Peyer's patch (tissue), 4 donors: ENCODE measurements around the gene PAXIP1. TPM values are rescaled to one million over a fixed set of nuclear protein-coding genes. Genes with fewer than 3 reads are reported as not detected.
"Not testable (repeated sequence)": the region's sequence is repeated elsewhere in the genome, so short reads cannot be mapped to it uniquely, and the experiment has no call there.

Experiments used
- DNase-seq, 3 donors: peaks; one replicate each; pipeline ENCODE4 v3.0.0-alpha.2; 2017 to 2019
- H3K27ac ChIP-seq, 4 donors: fragments of 200-600 bp; sonication (generic); one replicate each; pipeline ENCODE4 v1.5.1; 2016 to 2019
- H3K27me3 ChIP-seq, 2 donors: fragments of 200-600 bp; sonication (generic); one replicate each; pipeline ENCODE4 v1.5.1; 2019
- H3K36me3 ChIP-seq, 3 donors: fragments of 200-600 bp; sonication (generic); one replicate each; pipeline ENCODE4 v1.5.1; 2016 to 2019
- H3K4me1 ChIP-seq, 4 donors: fragments of 200-600 bp; sonication (generic); one replicate each; pipeline ENCODE4 v1.5.1; 2016 to 2019
- H3K4me3 ChIP-seq, 4 donors: fragments of 200-600 bp; sonication (generic); 1 replicate in 3 of 4; 2 replicates in 1 of 4; pipeline ENCODE4 v1.5.1; 2016 to 2019; ENCODE audit warnings: mild to moderate bottlenecking in 1 of 4
- H3K9me3 ChIP-seq, 4 donors: fragments of 200-600 bp; sonication (generic); one replicate each; pipeline ENCODE4 v1.5.1; 2016 to 2019; ENCODE audit warnings: mild to moderate bottlenecking in 1 of 4
- CTCF ChIP-seq, 6 experiments: fragments of 450-650 bp in 4 of 6; fragments of 200-600 bp in 2 of 6; sonication (generic) in 1 of 6; IDR thresholded peaks; one replicate each; pipeline ENCODE4 v1.5.1; 2017 to 2019; ENCODE audit warnings: antibody characterized with exemption in 6 of 6, mild to moderate bottlenecking in 3 of 6, moderate library complexity in 1 of 6
- POLR2A ChIP-seq, 2 donors: fragments of 450-650 bp; IDR thresholded peaks; one replicate each; pipeline ENCODE4 v1.5.1; 2017; ENCODE audit warnings: antibody characterized with exemption in 2 of 2, mild to moderate bottlenecking in 2 of 2, moderate library complexity in 2 of 2
- total RNA-seq, 4 donors: library from RNA; depleted of rRNA; stranded (reverse); fragments of >200 nt; gene quantifications; one replicate each; pipeline ENCODE4 v1.1.0, GENCODE V29; 2016

PAXIP1 gene
- total RNA-seq, 4 donors from 2014 or later = 14.9 to 28.3 (median 23.7) TPM

DNA sequence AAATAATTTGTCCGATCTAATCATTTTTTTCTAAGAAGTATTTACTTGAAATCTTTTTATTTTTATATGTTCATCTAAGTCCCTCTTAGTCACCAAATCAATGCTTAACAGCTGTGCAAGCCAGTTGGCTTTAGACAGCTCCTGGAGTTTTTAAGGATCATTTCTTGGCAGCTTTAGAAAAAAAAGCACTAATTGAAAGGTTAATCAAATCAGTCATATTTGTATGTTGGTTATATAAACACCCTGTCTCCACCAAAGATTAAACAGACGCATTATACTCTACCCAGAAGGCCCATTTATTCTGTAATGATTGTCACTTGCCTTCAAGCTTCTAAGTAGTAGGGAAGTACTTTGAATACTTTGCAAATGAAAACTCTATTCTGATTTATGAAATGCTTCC is 60.2 kb downstream of the PAXIP1 start:
- no peak for TF ChIP-seq CTCF (IDR thresholded peaks at IDR 0.05)
- no peak for TF ChIP-seq POLR2A (IDR thresholded peaks at IDR 0.05)
- H3K27me3 ChIP-seq = no peaks in the 10 kb centered on the region
- H3K4me3 ChIP-seq = no peak overlapping the region
- H3K9me3 ChIP-seq = peaks cover 0 to 4% (median 0%) of the 10 kb centered on the region in 4 donors
- no peaks in the 10 kb centered on the region for H3K4me1 ChIP-seq
- peaks cover 0 to 46% (median 0%) of the 10 kb centered on the region in 3 donors for H3K36me3 ChIP-seq
- DNase-seq = no peak
- H3K27ac ChIP-seq = no peak overlapping the region

GRCh38 chr7:154937837-154938236 is 65.1 kb downstream of the PAXIP1 start:
- H3K4me3 ChIP-seq = no peak overlapping the region
- no peak for DNase-seq
- TF ChIP-seq POLR2A (IDR thresholded peaks at IDR 0.05) = no peak
- no peak for TF ChIP-seq CTCF (IDR thresholded peaks at IDR 0.05)
- H3K9me3 ChIP-seq = peaks cover 0 to 13% (median 4%) of the 10 kb centered on the region in 4 donors
- H3K4me1 ChIP-seq = no peaks in the 10 kb centered on the region
- H3K27ac ChIP-seq = no peak overlapping the region
- H3K27me3 ChIP-seq = no peaks in the 10 kb centered on the region
- H3K36me3 ChIP-seq = peaks cover 0 to 3% (median 0%) of the 10 kb centered on the region in 3 donors

DNA sequence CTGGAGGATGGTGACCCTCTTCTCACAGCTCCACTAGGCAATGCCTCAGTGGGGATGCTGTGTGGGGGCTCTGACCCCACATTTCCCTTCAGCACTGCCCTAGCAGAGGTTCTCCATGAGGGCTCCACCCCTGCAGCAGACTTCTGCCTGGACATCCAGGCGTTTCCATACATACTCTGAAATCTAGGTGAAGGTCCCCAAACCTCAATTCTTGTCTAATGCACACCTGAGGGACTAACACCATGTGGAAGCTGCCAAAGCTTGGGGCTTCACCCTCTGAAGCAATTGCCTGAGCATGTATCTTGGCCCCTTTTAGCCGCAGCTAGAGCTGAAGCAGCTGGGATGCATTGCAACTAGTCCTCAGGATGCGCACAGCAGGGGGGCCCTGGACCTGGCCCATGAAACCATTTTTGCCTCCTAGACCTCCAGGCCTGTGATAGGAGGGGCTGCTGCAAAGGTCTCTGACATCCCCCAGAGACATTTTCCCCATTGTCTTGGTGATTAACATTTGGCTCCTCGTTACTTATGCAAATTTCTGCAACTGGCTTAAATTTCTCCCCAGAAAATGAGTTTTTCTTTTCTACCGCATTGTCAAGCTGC is 68.5 kb downstream of the PAXIP1 start:
- not testable (repeated sequence) for H3K4me3 ChIP-seq, DNase-seq, H3K36me3 ChIP-seq, H3K4me1 ChIP-seq, H3K27me3 ChIP-seq, H3K27ac ChIP-seq
- peaks cover 0 to 13% (median 4%) of the 10 kb centered on the region in 4 donors for H3K9me3 ChIP-seq

DNA sequence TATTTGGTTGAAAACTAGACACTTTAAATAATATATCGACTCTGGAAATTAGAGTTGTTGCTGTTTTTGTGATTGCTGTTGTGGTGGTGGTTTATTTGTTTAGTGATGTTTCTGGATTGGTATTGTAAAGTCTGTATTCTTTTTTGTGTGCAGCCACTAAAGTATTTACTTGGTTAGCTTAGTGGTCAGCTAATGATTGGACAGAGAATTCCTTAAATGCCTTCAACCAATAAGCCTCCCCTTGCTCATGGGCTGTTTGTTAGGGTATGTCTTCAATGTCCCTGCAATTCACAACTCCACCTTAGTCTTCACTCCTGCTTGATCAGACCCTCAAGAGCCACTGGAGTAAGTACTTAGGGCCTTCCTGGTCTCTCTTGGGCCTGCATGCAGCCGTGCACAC is 71.0 kb downstream of the PAXIP1 start:
- peaks cover 0 to 9% (median 4%) of the 10 kb centered on the region in 4 donors for H3K9me3 ChIP-seq
- no peaks in the 10 kb centered on the region for H3K36me3 ChIP-seq
- H3K4me3 ChIP-seq = no peak overlapping the region
- TF ChIP-seq POLR2A (IDR thresholded peaks at IDR 0.05) (no peak), CTCF (IDR thresholded peaks at IDR 0.05) (no peak)
- H3K27me3 ChIP-seq = no peaks in the 10 kb centered on the region
- no peak overlapping the region for H3K27ac ChIP-seq
- no peak for DNase-seq
- H3K4me1 ChIP-seq = peaks cover 0 to 9% (median 2%) of the 10 kb centered on the region in 4 donors

DNA sequence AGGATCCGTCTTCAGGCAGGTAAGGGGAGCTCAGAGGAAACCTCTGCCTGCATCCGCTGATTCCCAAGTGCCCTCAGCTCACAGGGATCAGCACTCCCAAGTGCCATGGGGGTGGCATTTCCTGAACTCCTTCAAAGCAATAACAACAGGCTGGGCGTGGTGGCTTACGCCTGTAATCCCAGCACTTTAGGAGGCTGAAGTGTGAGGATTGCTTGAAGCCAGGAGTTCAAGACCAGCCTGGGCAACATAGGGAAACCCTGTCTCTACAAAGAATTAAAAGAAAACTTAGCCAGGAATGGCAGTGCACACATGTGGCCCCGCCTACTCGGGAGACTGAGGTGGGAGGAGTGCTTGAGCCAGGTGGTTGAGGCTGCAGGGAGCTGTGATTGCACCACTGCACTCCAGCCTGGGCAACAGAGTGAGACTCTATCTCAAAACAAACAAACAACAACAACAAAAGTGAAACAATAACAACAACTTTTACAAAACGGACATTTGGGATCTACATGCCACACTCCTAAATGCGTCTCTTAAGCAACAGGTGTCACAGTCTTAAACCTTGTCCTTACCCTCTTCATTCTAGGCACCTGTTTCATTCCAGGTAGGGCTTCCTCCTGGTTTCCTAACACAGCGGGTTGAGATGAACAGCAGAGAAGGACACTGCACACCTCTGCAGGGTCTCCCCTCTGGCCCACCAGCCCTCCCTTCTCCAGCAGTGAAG is 73.8 kb downstream of the PAXIP1 start:
- TF ChIP-seq POLR2A (IDR thresholded peaks at IDR 0.05) = no peak
- no peak for TF ChIP-seq CTCF (IDR thresholded peaks at IDR 0.05)
- H3K27me3 ChIP-seq = no peaks in the 10 kb centered on the region
- no peak for DNase-seq

More for the DNA sequence above, 73.8 kb downstream of the PAXIP1 start:
- Histone ChIP-seq H3K4me3 (peak overlapping the region; percentile 55 to 67 (median 56)), H3K36me3 (no peaks in the 10 kb centered on the region), H3K27ac (peak overlapping the region; percentile 85 to 92 (median 87)), H3K9me3 (peaks cover 0 to 4% (median 1%) of the 10 kb centered on the region in 4 donors), H3K4me1 (peaks cover 0 to 9% (median 2%) of the 10 kb centered on the region in 4 donors)
